B cell (primary cell): ENCODE data around the gene CRTAC1. TPM values are rescaled to one million over a fixed set of nuclear protein-coding genes. Genes with fewer than 3 reads are reported as not detected.
"Not testable (repeated sequence)": the region's sequence is repeated elsewhere in the genome, so short reads cannot be mapped to it uniquely, and the experiment has no call there.

ENCODE experiments used
- ATAC-seq: fragments of 200-7000 bp; cut with Tn5 transposase; one replicate; pipeline ENCODE4 v1.10.0; 2021; ENCODE audit warnings: low read depth, mild to moderate bottlenecking, moderate number of reproducible peaks, moderate library complexity
- CTCF ChIA-PET: fragments of 350-600 bp; sonication (Branson Sonifier 250); formaldehyde crosslinking; loops from one replicate; lab custom pipeline; 2021; ENCODE audit warnings: antibody characterized with exemption, inconsistent platforms; lab: Charles Lee
- POLR2A ChIA-PET: fragments of 350-600 bp; sonication (Branson Sonifier 250); formaldehyde crosslinking; loops from one replicate; lab custom pipeline; 2021; ENCODE audit warnings: antibody characterized with exemption; lab: Charles Lee
- DNase-seq: peaks from one replicate; pipeline ENCODE4 v3.0.0; 2013
- H2AFZ ChIP-seq: 2 replicates; pipeline ENCODE4 v1.6.1; 2012; ENCODE audit warnings: mild to moderate bottlenecking, low read depth, low read length; ENCODE audit not compliant: insufficient read depth, poor library complexity, severe bottlenecking
- H3K27ac ChIP-seq, 2 donors: 1 replicate in 1 of 2; 2 replicates in 1 of 2; pipeline ENCODE4 v1.5.1; 2012 to 2013; ENCODE audit warnings: low read length in 2 of 2, mild to moderate bottlenecking in 2 of 2, moderate library complexity in 1 of 2
- H3K27me3 ChIP-seq, 4 experiments: fragments of 200-600 bp in 1 of 4; sonication (generic) in 1 of 4; replicated peaks in 1 of 4; 1 replicate in 2 of 4; 2 replicates in 2 of 4; pipeline versions ENCODE4 v1.6.1 to v1.7.0; 2013 to 2016; ENCODE audit warnings: low read length in 3 of 4, mild to moderate bottlenecking in 2 of 4, mixed read lengths in 1 of 4, moderate library complexity in 1 of 4; ENCODE audit not compliant: insufficient read depth in 4 of 4, control insufficient read depth in 3 of 4; ENCODE audit errors: control extremely low read depth in 1 of 4
- H3K36me3 ChIP-seq, 2 experiments: replicated peaks in 1 of 2; 1 replicate in 1 of 2; 2 replicates in 1 of 2; pipeline versions ENCODE4 v1.6.1 to v1.7.1; 2013; ENCODE audit warnings: low read length in 1 of 2; ENCODE audit not compliant: insufficient read depth in 2 of 2, control insufficient read depth in 1 of 2; ENCODE audit errors: control extremely low read depth in 1 of 2, extremely low read depth in 1 of 2
- H3K4me1 ChIP-seq, 2 donors: fragments of 200-600 bp in 1 of 2; sonication (generic) in 1 of 2; 1 replicate in 1 of 2; 2 replicates in 1 of 2; pipeline versions ENCODE4 v1.5.1 to v1.6.1; 2013 to 2017; ENCODE audit warnings: low read length in 2 of 2; ENCODE audit not compliant: control insufficient read depth in 2 of 2, insufficient read depth in 2 of 2
- H3K4me2 ChIP-seq: replicated peaks from 2 replicates; pipeline ENCODE3; 2012; ENCODE audit warnings: mild to moderate bottlenecking, low read depth, low read length; ENCODE audit not compliant: poor library complexity, severe bottlenecking
- H3K4me3 ChIP-seq, 5 experiments: fragments of 200-600 bp in 1 of 5; sonication (generic) in 1 of 5; 1 replicate in 3 of 5; 2 replicates in 2 of 5; pipeline versions ENCODE4 v1.5.1 to v1.7.0; 2011 to 2016; ENCODE audit warnings: low read length in 4 of 5, mild to moderate bottlenecking in 4 of 5, low read depth in 2 of 5, control low read depth in 1 of 5, moderate library complexity in 1 of 5; ENCODE audit not compliant: insufficient read depth in 1 of 5; ENCODE audit errors: control extremely low read depth in 1 of 5, extremely low read depth in 1 of 5
- H3K79me2 ChIP-seq: fragments of 200-600 bp; sonication (generic); one replicate; pipeline ENCODE4 v1.6.0; 2016; ENCODE audit warnings: low read length; ENCODE audit not compliant: control insufficient read depth, insufficient read depth
- H3K9ac ChIP-seq: fragments of 200-600 bp; sonication (generic); 2 replicates; pipeline ENCODE4 v1.6.1; 2017; ENCODE audit warnings: mild to moderate bottlenecking, low read length, moderate library complexity
- H3K9me3 ChIP-seq, 3 donors: one replicate each; pipeline versions ENCODE4 v1.6.1 to v1.7.1; 2013; ENCODE audit warnings: low read length in 2 of 3; ENCODE audit not compliant: control insufficient read depth in 2 of 3, insufficient read depth in 1 of 3; ENCODE audit errors: control extremely low read depth in 1 of 3
- H4K20me1 ChIP-seq: 2 replicates; pipeline ENCODE4 v1.6.0; 2012; ENCODE audit warnings: mild to moderate bottlenecking, low read length; ENCODE audit not compliant: insufficient read depth, control insufficient read depth, poor library complexity, severe bottlenecking
- H3K27ac Mint-ChIP-seq: one replicate; pipeline ENCODE4 v1.8.0; 2021; ENCODE audit warnings: mixed read lengths
- H3K27me3 Mint-ChIP-seq: one replicate; pipeline ENCODE4 v1.8.0; 2021; ENCODE audit warnings: mixed read lengths
- H3K4me1 Mint-ChIP-seq: one replicate; pipeline ENCODE4 v1.8.0; 2021; ENCODE audit warnings: mixed read lengths
- H3K4me3 Mint-ChIP-seq: one replicate; pipeline ENCODE4 v1.8.0; 2021; ENCODE audit warnings: mixed read lengths
- H3K9me3 Mint-ChIP-seq: one replicate; pipeline ENCODE4 v1.8.0; 2022; ENCODE audit warnings: mixed read lengths; ENCODE audit not compliant: insufficient read depth
- EZH2 ChIP-seq: IDR thresholded peaks from 2 replicates; pipeline ENCODE4 v1.6.1; 2012; ENCODE audit warnings: borderline replicate concordance, low read depth, mild to moderate bottlenecking, moderate library complexity, low read length; ENCODE audit not compliant: insufficient read depth, poor library complexity, severe bottlenecking
- WGBS: methylation state at CpG from one replicate; pipeline ENCODE4 v1.1.5; 2013; ENCODE audit warnings: missing lambda C conversion rate; ENCODE audit not compliant: insufficient coverage; 5-methylcytosine and 5-hydroxymethylcytosine counted together
- intact Hi-C: fragments of 100-400 bp; cut with micrococcal nuclease; formaldehyde crosslinking; loops from one replicate; pipeline ENCODE4 v1.10.0; 2022
- polyA plus RNA-seq: library from polyadenylated mRNA; depleted of rRNA; stranded (reverse); fragments of >200 nt; gene quantifications from 2 replicates; pipeline ENCODE4 v1.2.3, GENCODE V29; 2012
- total RNA-seq, 2 donors: library from RNA; stranded (reverse); fragments of 120-200 nt in 1 of 2; gene quantifications; 1 replicate in 1 of 2; 2 replicates in 1 of 2; pipeline versions ENCODE4 v1.2.3 to v1.2.4, GENCODE V29; 2013 to 2022
- TF ChIP-seq, protein P1 (sequence below): fragments of 200-600 bp; IDR thresholded peaks from one replicate; pipeline ENCODE4 v1.8.0; 2022; ENCODE audit warnings: antibody characterized with exemption, mild to moderate bottlenecking

Gene CRTAC1
- total and polyA plus RNA-seq, 2 donors (not counting 1 experiment from before 2014, with no cell fraction given), result not detected

DNA sequence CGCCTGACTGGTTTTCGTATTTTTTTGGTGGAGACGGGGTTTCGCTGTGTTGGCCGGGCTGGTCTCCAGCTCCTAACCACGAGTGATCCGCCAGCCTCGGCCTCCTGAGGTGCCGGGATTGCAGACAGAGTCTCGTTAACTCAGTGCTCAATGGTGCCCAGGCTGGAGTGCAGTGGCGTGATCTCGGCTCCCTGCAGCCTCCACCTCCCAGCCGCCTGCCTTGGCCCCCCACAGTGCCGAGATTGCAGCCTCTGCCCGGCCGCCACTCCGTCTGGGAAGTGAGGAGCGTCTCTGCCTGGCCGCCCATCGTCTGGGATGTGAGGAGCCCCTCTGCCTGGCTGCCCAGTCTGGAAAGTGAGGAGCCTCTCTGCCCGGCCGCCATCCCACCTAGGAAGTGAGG, 189.3 kb downstream of the CRTAC1 start:
- WGBS, result 88% methylated on average over 6 of the region's 22 CpGs
- H2AFZ ChIP-seq, CTCF ChIA-PET, DNase-seq, H4K20me1 ChIP-seq, H3K9me3 ChIP-seq, H3K4me2 ChIP-seq, H3K27ac Mint-ChIP-seq, H3K4me3 ChIP-seq, H3K4me1 Mint-ChIP-seq, POLR2A ChIA-PET, H3K27ac ChIP-seq, H3K9ac ChIP-seq, H3K4me1 ChIP-seq, H3K4me3 Mint-ChIP-seq, ATAC-seq, H3K9me3 Mint-ChIP-seq, intact Hi-C loops, H3K36me3 ChIP-seq, H3K79me2 ChIP-seq: not testable (repeated sequence)
- H3K27me3 ChIP-seq, result peaks cover 0 to 22% (median 6%) of the 10 kb centered on the region in 4 experiments
- H3K27me3 Mint-ChIP-seq, result peaks cover 33% of the 10 kb centered on the region

DNA sequence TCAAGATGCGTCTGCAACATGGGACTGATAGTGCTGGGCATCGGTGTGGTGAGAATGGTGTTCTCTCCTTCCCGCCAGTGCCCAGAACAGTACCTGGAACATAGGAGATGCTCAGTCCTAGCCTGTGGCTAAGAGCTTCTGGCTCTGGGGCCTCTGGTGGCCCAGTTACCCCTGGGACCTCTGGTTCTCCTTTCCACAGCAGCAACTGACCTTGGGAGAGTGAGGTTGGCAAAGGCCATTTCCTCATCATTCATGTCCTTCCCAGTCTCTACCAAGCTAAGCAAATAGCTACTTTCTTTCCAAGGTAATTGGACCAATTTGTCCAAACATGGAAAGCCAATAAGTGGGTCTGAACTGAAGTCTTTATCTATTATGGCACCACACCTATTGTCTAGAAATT, 192.3 kb downstream of the CRTAC1 start:
- H3K9me3 ChIP-seq, result peaks cover 0 to 3% (median 0%) of the 10 kb centered on the region in 3 donors
- H3K27me3 ChIP-seq, result peaks cover 0 to 9% (median 0%) of the 10 kb centered on the region in 4 experiments
- intact Hi-C loops, result no loop called here
- ChIA-PET CTCF (interaction anchor here (1.1 kb wide), 1 partner anchor 10 kb away, joined by 3 read pairs; no protein-coding TSS in a partner anchor), POLR2A (no interaction called here)
- no peak overlapping the region for H3K4me3 Mint-ChIP-seq
- H3K4me1 Mint-ChIP-seq, result no peaks in the 10 kb centered on the region
- H3K4me1 ChIP-seq, result no peaks in the 10 kb centered on the region
- no peaks in the 10 kb centered on the region for H3K79me2 ChIP-seq
- H3K4me3 ChIP-seq, result no peak overlapping the region
- H3K27ac Mint-ChIP-seq, result no peak overlapping the region
- H2AFZ ChIP-seq, result no peak overlapping the region
- TF ChIP-seq, protein P1, sequence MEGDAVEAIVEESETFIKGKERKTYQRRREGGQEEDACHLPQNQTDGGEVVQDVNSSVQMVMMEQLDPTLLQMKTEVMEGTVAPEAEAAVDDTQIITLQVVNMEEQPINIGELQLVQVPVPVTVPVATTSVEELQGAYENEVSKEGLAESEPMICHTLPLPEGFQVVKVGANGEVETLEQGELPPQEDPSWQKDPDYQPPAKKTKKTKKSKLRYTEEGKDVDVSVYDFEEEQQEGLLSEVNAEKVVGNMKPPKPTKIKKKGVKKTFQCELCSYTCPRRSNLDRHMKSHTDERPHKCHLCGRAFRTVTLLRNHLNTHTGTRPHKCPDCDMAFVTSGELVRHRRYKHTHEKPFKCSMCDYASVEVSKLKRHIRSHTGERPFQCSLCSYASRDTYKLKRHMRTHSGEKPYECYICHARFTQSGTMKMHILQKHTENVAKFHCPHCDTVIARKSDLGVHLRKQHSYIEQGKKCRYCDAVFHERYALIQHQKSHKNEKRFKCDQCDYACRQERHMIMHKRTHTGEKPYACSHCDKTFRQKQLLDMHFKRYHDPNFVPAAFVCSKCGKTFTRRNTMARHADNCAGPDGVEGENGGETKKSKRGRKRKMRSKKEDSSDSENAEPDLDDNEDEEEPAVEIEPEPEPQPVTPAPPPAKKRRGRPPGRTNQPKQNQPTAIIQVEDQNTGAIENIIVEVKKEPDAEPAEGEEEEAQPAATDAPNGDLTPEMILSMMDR, result no peak
- no peak for TF ChIP-seq EZH2
- H3K9ac ChIP-seq, result no peak overlapping the region
- no peaks in the 10 kb centered on the region for H3K9me3 Mint-ChIP-seq
- no peak overlapping the region for H3K4me2 ChIP-seq
- H3K27ac ChIP-seq, result no peak overlapping the region
- no peaks in the 10 kb centered on the region for H3K36me3 ChIP-seq
- DNase-seq, result no peak
- peaks cover 40% of the 10 kb centered on the region for H3K27me3 Mint-ChIP-seq
- no peak for ATAC-seq
- no peaks in the 10 kb centered on the region for H4K20me1 ChIP-seq
- 97% methylated on average over 3 of the region's 3 CpGs for WGBS
